K562 (cell line): ENCODE results near the gene ATG7. TPM values are rescaled to one million over a fixed set of nuclear protein-coding genes. Genes with fewer than 3 reads are reported as not detected.

Experiments
- ATAC-seq: fragments of 200-7000 bp; cut with Tn5 transposase; 3 replicates; pipeline ENCODE4 v1.9.1; 2020; ENCODE audit warnings: moderate library complexity
- BruUV-seq: library from RNA; stranded (reverse); fragments of 400-500 nt; replicated peaks from 2 replicates; lab custom pipeline; 2021; lab: Mats Ljungman, UMichigan
- CTCF ChIA-PET: fragments of 300-600 bp; formaldehyde crosslinking; extraction: SDS; loops from one replicate; lab custom pipeline; 2021; ENCODE audit warnings: low intra/inter-chr PET ratio; lab: Yijun Ruan, JAX
- POLR2A ChIA-PET: fragments of 300-600, 350-650 bp; sonication (Branson Sonifier 250); formaldehyde crosslinking; extraction: SDS; loops from one replicate; lab custom pipeline; 2021; ENCODE audit warnings: antibody characterized with exemption, inconsistent platforms; lab: Yijun Ruan, JAX
- DNase-seq, 4 experiments: peaks; one replicate each; pipeline versions ENCODE4 v3.0.0 to v3.0.0-alpha.2; 2011 to 2018; ENCODE audit warnings: low spot score in 3 of 4, mixed read lengths in 3 of 4; ENCODE audit errors: extremely low read depth in 1 of 4
- FAIRE-seq: peaks from 2 replicates; lab custom pipeline; 2011; peaks lifted over from hg19 to GRCh38; lab: Jason Lieb, UNC
- H2AFZ ChIP-seq: 2 replicates; pipeline ENCODE4 v1.6.0; 2011; ENCODE audit warnings: low read depth, low read length, control low read depth, inconsistent platforms
- H3K27ac ChIP-seq: fragments of 200-600 bp; 3 replicates; pipeline ENCODE4 v1.8.0; 2011; ENCODE audit warnings: low read depth, mild to moderate bottlenecking, control low read depth, inconsistent platforms, low read length, moderate library complexity, mixed read lengths; ENCODE audit errors: extremely low read depth
- H3K27me3 ChIP-seq, 2 experiments: fragments of 300-600 bp in 1 of 2; 2 replicates in 1 of 2; 3 replicates in 1 of 2; pipeline versions ENCODE4 v1.6.0 to v1.8.0; 2011; ENCODE audit warnings: inconsistent platforms in 2 of 2, low read length in 2 of 2, mild to moderate bottlenecking in 1 of 2, mixed read lengths in 1 of 2, moderate library complexity in 1 of 2; ENCODE audit not compliant: control insufficient read depth in 2 of 2, insufficient read depth in 2 of 2
- H3K36me3 ChIP-seq: fragments of 300-600 bp; 3 replicates; pipeline ENCODE4 v1.8.0; 2011; ENCODE audit warnings: mild to moderate bottlenecking, low read length, inconsistent platforms; ENCODE audit not compliant: control insufficient read depth, insufficient read depth
- H3K4me1 ChIP-seq, 2 experiments: fragments of 200-600 bp in 1 of 2; replicated peaks in 1 of 2; 2 replicates in 1 of 2; 3 replicates in 1 of 2; pipeline versions ENCODE4 v1.5.1 to v1.8.0; 2011; ENCODE audit warnings: inconsistent platforms in 2 of 2, low read length in 2 of 2, mild to moderate bottlenecking in 1 of 2, mixed read lengths in 1 of 2, moderate library complexity in 1 of 2; ENCODE audit not compliant: control insufficient read depth in 2 of 2, insufficient read depth in 2 of 2
- H3K4me2 ChIP-seq: 2 replicates; pipeline ENCODE4 v1.6.1; 2011; ENCODE audit warnings: low read length, control low read depth, inconsistent platforms, mixed read lengths; ENCODE audit not compliant: insufficient read depth
- H3K4me3 ChIP-seq: fragments of 200-600 bp; sonication (generic), shearing (Covaris generic); 2 replicates; pipeline ENCODE4 v1.5.1; 2016; ENCODE audit warnings: control low read depth, inconsistent platforms
- H3K79me2 ChIP-seq: fragments of 200-600 bp; 3 replicates; pipeline ENCODE4 v1.8.0; 2011; ENCODE audit warnings: low read length, inconsistent platforms; ENCODE audit not compliant: control insufficient read depth, insufficient read depth
- H3K9ac ChIP-seq, 2 experiments: 2 replicates each; pipeline versions ENCODE4 v1.6.0 to v1.6.1; 2011; ENCODE audit warnings: low read depth in 2 of 2, low read length in 2 of 2, control low read depth in 1 of 2, inconsistent platforms in 1 of 2, mild to moderate bottlenecking in 1 of 2, mixed read lengths in 1 of 2; ENCODE audit not compliant: insufficient read depth in 1 of 2
- H3K9me1 ChIP-seq: one replicate; pipeline ENCODE4 v1.6.0; 2011; ENCODE audit warnings: inconsistent platforms, mild to moderate bottlenecking, low read length, moderate library complexity; ENCODE audit not compliant: control insufficient read depth, insufficient read depth
- H3K9me3 ChIP-seq: replicated peaks from 2 replicates; pipeline ENCODE4 v1.5.1; 2011; ENCODE audit warnings: low read depth, low read length, inconsistent platforms; ENCODE audit not compliant: control insufficient read depth, insufficient read depth
- H4K20me1 ChIP-seq: replicated peaks from 2 replicates; pipeline ENCODE4 v1.6.1; 2011; ENCODE audit warnings: low read length, inconsistent platforms, mixed read lengths; ENCODE audit not compliant: control insufficient read depth, insufficient read depth
- BRCA1 ChIP-seq, 2 experiments: fragments of 450-650 bp in 1 of 2; sonication (generic) in 1 of 2; formaldehyde crosslinking in 1 of 2; IDR thresholded peaks; 2 replicates each; pipeline versions ENCODE4 v1.5.0 to v1.6.1; 2017 to 2020; ENCODE audit warnings: mild to moderate bottlenecking in 1 of 2, missing genetic modification reagents in 1 of 2
- CHD2 ChIP-seq: IDR thresholded peaks from 2 replicates; pipeline ENCODE4 v1.6.1; 2011; ENCODE audit warnings: low read depth, low read length
- EWSR1 ChIP-seq: fragments of 450-650 bp; IDR thresholded peaks from 2 replicates; pipeline ENCODE4 v1.6.1; 2018; ENCODE audit warnings: borderline replicate concordance, mild to moderate bottlenecking, low read depth, moderate library complexity; ENCODE audit not compliant: partially characterized antibody
- HOXB6 ChIP-seq: fragments of 250-450 bp; sonication (Bioruptor Pico); IDR thresholded peaks from 2 replicates; pipeline ENCODE4 v1.5.1; 2022; ENCODE audit warnings: mild to moderate bottlenecking, borderline replicate concordance
- NR4A1 ChIP-seq, 2 experiments: fragments of 250-450 bp in 1 of 2; fragments of 450-650 bp in 1 of 2; sonication (Bioruptor Pico) in 1 of 2; IDR thresholded peaks; 2 replicates each; pipeline versions ENCODE4 v1.4.0 to v1.6.1; 2016 to 2020; ENCODE audit warnings: mild to moderate bottlenecking in 2 of 2, missing compliant biosample characterization in 1 of 2, missing genetic modification characterization in 1 of 2, moderate library complexity in 1 of 2
- RBM22 ChIP-seq: fragments of 200-400 bp; formaldehyde crosslinking; IDR thresholded peaks from 2 replicates; pipeline ENCODE4 v1.6.1; 2018; ENCODE audit warnings: low read length, low read depth; ENCODE audit not compliant: poor library complexity, severe bottlenecking
- SMARCA4 ChIP-seq: fragments of 450-650 bp; IDR thresholded peaks from 2 replicates; pipeline ENCODE4 v1.6.1; 2016
- ZBTB8A ChIP-seq: fragments of 450-650 bp; IDR thresholded peaks from 2 replicates; pipeline ENCODE4 v1.6.1; 2018; ENCODE audit warnings: mild to moderate bottlenecking, moderate library complexity; ENCODE audit not compliant: partially characterized antibody
- WGBS: fragments of 100-300 bp; shearing (Covaris generic); methylation state at CpG from one replicate; pipeline ENCODE4 v1.1.6; 2016; ENCODE audit warnings: low coverage, mixed read lengths; ENCODE audit not compliant: insufficient coverage; ENCODE audit errors: missing lambda C conversion rate; 5-methylcytosine and 5-hydroxymethylcytosine counted together
- in situ Hi-C: fragments of 300-500 bp; cut with MboI; formaldehyde crosslinking; loops from 4 replicates; pipeline ENCODE4 v1.15.0; 2018; ENCODE audit warnings: inconsistent platforms, mixed read lengths
- intact Hi-C: fragments of 100-400 bp; cut with micrococcal nuclease; formaldehyde crosslinking; loops from 2 replicates; pipeline ENCODE4 v1.14.2; 2022
- polyA plus RNA-seq, 8 experiments: library from polyadenylated mRNA; depleted of rRNA in 4 of 8; stranded (reverse) in 5 of 8; unstranded in 3 of 8; fragments of >200 nt; fragmentation: Nextera tagmentation in 2 of 8; fragmentation: Illumina TruSeq in 1 of 8; extraction: Ambion mirVana in 2 of 8; extraction: Trizol in 1 of 8; gene quantifications; 2 replicates each; pipeline versions ENCODE4 v1.2.1 to v1.2.3, GENCODE V29; 2011 to 2014; ENCODE audit warnings: inconsistent platforms in 1 of 8, missing spikeins in 1 of 8
- total RNA-seq, 7 experiments: library from RNA; depleted of rRNA in 6 of 7; stranded (reverse); fragments of >200 nt in 6 of 7; fragmentation: Illumina TruSeq in 2 of 7; extraction: Trizol in 2 of 7; gene quantifications; 2 replicates each; pipeline versions ENCODE4 v1.2.1 to v1.2.3, GENCODE V29; 2011 to 2021; ENCODE audit warnings: low replicate concordance in 1 of 7
- TF ChIP-seq, protein P1 (sequence below): sonication (generic); formaldehyde crosslinking; IDR thresholded peaks from 2 replicates; pipeline ENCODE4 v1.8.0; 2022; ENCODE audit warnings: missing genetic modification reagents, mild to moderate bottlenecking, moderate library complexity, borderline replicate concordance
- TF ChIP-seq, protein P2 (sequence below): sonication (generic); formaldehyde crosslinking; IDR thresholded peaks from 2 replicates; pipeline ENCODE4 v1.8.1; 2023; ENCODE audit warnings: mild to moderate bottlenecking, missing genetic modification reagents

Gene ATG7
- total and polyA plus RNA-seq, 9 of the 15 experiments (the other 6 are each of a cell fraction or from before 2014, with no cell fraction given) = 18.3 to 45.3 (median 33.6) TPM

DNA sequence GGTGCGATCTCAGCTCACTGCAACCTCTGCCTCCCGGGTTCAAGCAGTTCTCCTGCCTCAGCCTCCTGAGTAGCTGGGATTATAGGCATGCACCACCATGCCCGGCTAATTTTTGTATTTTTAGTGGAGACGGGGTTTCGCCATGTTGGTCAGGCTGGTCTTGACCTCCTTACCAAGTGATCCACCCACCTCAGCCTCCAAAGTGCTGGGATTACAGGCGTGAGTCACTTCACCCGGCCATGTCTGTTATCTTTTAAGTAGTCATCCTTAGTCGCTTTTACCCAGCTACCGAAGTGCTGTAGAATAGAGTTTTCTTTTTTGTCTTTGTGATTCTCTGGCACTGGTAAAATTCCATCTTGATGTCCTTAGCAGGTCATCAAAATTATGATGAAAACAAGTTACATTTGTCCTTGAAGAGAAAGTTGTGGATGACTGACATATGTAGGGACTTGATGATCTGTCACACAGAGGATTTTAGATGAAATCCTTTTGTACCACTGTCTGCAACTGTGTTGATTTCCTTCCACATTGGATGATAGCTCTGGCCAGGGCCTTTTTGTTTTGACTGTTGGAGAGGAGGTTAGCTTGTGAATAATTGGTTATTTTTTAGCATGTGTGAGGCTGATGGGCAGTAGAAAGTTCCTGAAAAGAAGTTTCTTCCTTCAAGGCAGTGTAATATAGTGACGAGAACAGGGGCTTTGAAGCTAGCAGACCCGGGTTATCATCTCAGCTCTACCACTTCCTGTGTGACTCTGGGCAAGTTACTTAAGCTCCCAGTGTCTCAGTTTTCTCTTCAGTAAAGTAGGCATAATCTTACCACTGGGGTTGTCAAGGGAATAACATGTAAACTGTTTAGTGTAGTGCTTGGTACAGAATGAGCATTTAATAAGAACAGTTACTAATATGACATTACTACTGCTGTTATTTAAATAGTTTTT lies 18.8 kb downstream of the ATG7 start (continued):
- no peak for TF ChIP-seq CHD2
- TF ChIP-seq RBM22 = no peak
- TF ChIP-seq, protein P1, sequence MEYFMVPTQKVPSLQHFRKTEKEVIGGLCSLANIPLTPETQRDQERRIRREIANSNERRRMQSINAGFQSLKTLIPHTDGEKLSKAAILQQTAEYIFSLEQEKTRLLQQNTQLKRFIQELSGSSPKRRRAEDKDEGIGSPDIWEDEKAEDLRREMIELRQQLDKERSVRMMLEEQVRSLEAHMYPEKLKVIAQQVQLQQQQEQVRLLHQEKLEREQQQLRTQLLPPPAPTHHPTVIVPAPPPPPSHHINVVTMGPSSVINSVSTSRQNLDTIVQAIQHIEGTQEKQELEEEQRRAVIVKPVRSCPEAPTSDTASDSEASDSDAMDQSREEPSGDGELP (CRISPR knock-in tag) = peak; percentile 41; the same call in 1 of the 2 replicates
- TF ChIP-seq EWSR1 = no peak

DNA sequence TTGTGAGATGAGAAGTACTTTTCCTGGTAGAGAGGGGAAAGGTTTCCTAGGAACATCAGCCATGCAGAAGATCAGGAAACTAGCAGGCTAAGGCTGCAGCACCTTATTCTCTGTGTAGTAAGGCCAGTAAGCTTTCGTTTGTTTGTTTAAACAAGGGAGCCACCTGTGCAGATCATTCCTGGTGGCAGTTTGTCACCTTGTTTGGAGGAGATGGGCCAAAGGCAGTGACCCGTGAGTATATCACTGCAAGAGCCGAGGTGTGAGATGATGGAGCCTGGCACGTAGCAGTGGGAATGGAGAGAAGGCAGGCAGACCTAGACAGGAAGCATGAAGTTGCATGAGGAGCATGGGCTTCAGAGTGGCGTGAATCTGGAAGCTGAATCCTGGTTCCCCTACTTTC lies 19.6 kb downstream of the ATG7 start:
- DNase-seq (no peak), FAIRE-seq (no peak), ATAC-seq (no peak)
- Histone ChIP-seq H3K4me3 (no peak overlapping the region), H3K79me2 (peaks cover 30% of the 10 kb centered on the region), H3K27me3 (no peaks in the 10 kb centered on the region), H2AFZ (no peak overlapping the region), H4K20me1 (no peaks in the 10 kb centered on the region), H3K4me1 (peaks cover 14 to 51% of the 10 kb centered on the region in 2 experiments), H3K9ac (no peak overlapping the region), H3K36me3 (peaks cover 14% of the 10 kb centered on the region; the same call in 2 of the 3 replicates), H3K4me2 (no peak overlapping the region), H3K9me1 (no peaks in the 10 kb centered on the region), H3K27ac (peak overlapping the region; percentile 89), H3K9me3 (no peaks in the 10 kb centered on the region)
- ChIA-PET CTCF (no interaction called here), POLR2A (interaction anchor here (1.2 to 5.8 kb wide), 6 partner anchors 10 to 27 kb away, joined by 3 to 33 read pairs (median 7); partner anchors contain the start of gene ATG7)
- intact Hi-C loops (loop anchor here (2.0 kb wide), 1 partner anchor 19 kb away; the partner anchor contains the start of gene ATG7), in situ Hi-C loops (no loop called here)
- BruUV-seq = no TSS peak
- TF ChIP-seq HOXB6 (CRISPR knock-in tag) = no peak
- TF ChIP-seq ZBTB8A = no peak
- TF ChIP-seq, protein P2, sequence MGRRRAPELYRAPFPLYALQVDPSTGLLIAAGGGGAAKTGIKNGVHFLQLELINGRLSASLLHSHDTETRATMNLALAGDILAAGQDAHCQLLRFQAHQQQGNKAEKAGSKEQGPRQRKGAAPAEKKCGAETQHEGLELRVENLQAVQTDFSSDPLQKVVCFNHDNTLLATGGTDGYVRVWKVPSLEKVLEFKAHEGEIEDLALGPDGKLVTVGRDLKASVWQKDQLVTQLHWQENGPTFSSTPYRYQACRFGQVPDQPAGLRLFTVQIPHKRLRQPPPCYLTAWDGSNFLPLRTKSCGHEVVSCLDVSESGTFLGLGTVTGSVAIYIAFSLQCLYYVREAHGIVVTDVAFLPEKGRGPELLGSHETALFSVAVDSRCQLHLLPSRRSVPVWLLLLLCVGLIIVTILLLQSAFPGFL (CRISPR knock-in tag) = no peak
- TF ChIP-seq NR4A1 (CRISPR knock-in tag; IDR thresholded peaks at IDR 0.05) = no peak
- no peak for TF ChIP-seq NR4A1 (tag; IDR thresholded peaks at IDR 0.05)
- TF ChIP-seq BRCA1 (IDR thresholded peaks at IDR 0.05) = no peak
- no peak for TF ChIP-seq BRCA1 (CRISPR knock-in tag; IDR thresholded peaks at IDR 0.05)
- TF ChIP-seq SMARCA4 = no peak
- WGBS = 85% methylated on average over 5 of the region's 5 CpGs
